ENCODE data around the gene GOLGA8M.
"Not testable (repeated sequence)": the region's sequence is repeated elsewhere in the genome, so short reads cannot be mapped to it uniquely, and the experiment has no call there.

DNA sequence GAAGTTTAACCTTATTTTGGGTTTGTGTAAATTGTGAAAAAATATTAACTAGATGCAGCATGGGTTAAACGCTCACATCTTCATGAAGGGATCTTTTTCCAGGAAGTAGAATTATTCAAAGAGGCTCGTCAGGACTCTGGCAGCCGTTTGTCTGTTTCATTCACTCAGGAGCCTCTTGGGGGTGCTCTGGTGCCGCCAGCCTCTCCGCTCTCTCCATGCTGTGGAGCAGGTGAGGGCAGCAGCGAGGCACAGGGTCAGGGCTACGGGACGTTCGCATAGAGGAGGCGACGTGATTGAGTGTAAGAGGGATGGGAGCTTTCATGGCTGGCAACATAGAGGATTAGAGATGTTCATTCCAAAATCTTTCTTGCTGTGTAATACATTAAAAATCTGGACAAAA, 48.5 kb downstream of the GOLGA8M start:
- not testable (repeated sequence) for TF ChIP-seq FOXM1 (IDR thresholded peaks at IDR 0.05; ENCODE audit: borderline replicate concordance); HDGF (IDR thresholded peaks at IDR 0.05; ENCODE audit: borderline replicate concordance); FOXK2 (IDR thresholded peaks at IDR 0.05); CTBP1 (IDR thresholded peaks at IDR 0.05; ENCODE audit: borderline replicate concordance); FOXA1 (IDR thresholded peaks at IDR 0.05); PKNOX1 (IDR thresholded peaks at IDR 0.05)

Data from HEK293T (cell line).